Measurements from ENCODE around the gene CXCL1. TPM values are rescaled to one million over a fixed set of nuclear protein-coding genes. Genes with fewer than 3 reads are reported as not detected.

Gene CXCL1
- total and polyA plus RNA-seq, 12 donors: 0.84 to 6.1 (median 1.6) TPM; not detected in 3

DNA sequence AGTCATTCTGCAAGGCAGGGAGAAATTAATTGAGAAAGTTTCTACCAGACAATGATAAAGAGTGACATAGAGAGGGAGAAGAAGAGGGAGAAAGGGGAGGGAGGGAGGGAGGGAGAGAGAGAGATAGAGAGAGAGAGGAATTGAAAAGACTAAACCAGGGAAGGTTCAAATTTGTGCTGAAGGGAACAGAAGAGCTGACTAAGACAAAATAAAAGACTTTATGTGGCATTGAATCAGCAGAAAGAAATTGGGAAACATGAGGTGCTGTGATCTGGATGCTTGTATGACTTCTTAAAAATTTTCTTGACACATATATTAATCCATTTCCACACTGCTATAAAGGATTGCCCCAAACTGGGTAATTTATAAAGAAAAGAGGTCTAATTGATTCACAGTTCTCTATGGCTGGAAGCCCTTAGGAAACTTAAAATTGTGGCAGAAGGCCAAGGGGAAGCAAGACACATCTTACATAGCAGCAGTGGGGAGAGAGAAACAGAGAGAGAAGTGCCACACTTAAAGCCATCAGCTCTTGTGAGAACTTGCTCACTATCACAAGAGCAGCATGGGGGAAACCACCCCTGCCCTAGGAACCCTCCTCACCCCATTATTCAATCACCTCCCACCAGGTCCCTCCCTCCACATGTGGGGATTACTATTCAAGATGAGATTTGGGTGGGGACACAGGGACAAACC lies 46.2 kb upstream of the CXCL1 start:
- no peaks in the 10 kb centered on the region for H3K36me3 ChIP-seq (replicated peaks in 1 of 2)
- no peaks in the 10 kb centered on the region for H3K27me3 ChIP-seq
- no peak overlapping the region for H3K27ac ChIP-seq
- H3K9me3 ChIP-seq (replicated peaks in 1 of 3): no peaks in the 10 kb centered on the region
- TF ChIP-seq POLR2A (IDR thresholded peaks at IDR 0.05): no peak
- TF ChIP-seq, protein P1, sequence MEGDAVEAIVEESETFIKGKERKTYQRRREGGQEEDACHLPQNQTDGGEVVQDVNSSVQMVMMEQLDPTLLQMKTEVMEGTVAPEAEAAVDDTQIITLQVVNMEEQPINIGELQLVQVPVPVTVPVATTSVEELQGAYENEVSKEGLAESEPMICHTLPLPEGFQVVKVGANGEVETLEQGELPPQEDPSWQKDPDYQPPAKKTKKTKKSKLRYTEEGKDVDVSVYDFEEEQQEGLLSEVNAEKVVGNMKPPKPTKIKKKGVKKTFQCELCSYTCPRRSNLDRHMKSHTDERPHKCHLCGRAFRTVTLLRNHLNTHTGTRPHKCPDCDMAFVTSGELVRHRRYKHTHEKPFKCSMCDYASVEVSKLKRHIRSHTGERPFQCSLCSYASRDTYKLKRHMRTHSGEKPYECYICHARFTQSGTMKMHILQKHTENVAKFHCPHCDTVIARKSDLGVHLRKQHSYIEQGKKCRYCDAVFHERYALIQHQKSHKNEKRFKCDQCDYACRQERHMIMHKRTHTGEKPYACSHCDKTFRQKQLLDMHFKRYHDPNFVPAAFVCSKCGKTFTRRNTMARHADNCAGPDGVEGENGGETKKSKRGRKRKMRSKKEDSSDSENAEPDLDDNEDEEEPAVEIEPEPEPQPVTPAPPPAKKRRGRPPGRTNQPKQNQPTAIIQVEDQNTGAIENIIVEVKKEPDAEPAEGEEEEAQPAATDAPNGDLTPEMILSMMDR (IDR thresholded peaks at IDR 0.05): no peak
- H3K4me3 ChIP-seq: no peak overlapping the region
- peak in 1 of 7 donors; percentile 8 for DNase-seq
- intact Hi-C loops (cut with DNase I): no loop called here
- no peaks in the 10 kb centered on the region for H3K4me1 ChIP-seq (replicated peaks in 1 of 2)

DNA sequence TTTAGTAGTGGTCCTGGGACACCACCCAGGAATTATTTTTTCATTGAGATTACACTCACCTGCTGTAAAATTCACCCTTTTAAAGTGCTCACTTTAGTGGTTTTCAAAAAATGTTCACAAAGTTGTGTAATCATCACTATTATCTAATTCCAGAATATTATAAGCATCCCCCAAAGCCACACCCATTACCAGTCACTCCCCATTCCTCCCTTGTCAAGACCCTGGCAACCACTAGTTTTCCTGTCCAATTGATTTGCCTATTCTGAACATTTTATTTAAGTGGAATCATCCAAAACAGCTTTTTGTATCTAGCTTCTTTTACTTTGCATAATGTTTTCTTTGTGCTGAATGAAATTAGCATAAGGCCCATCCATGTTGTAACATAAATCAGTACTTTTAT lies 45.4 kb upstream of the CXCL1 start:
- no peak overlapping the region for H3K4me3 ChIP-seq
- TF ChIP-seq, protein P1 (IDR thresholded peaks at IDR 0.05): no peak
- TF ChIP-seq POLR2A (IDR thresholded peaks at IDR 0.05): no peak
- intact Hi-C loops (cut with DNase I): no loop called here

DNA sequence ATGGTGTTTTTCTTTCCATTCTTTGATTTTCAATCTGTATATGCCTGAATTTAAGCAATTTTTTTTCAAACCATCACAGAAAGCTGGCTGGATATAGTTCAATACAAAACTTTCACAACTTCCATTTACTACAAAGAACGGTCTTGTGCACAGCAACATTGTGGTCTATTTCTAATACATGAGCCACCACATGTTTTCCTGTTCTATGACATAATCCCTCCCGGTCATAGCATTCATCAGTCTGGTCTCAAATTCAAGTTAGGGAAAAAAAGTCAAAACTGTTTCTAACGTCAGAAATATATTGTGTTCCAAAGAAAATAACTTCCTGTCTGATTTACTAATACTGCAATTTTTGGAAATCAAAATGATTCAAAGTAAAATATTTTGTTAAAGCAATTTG lies 40.2 kb upstream of the CXCL1 start:
- Histone ChIP-seq H3K36me3 (replicated peaks in 1 of 2) (no peaks in the 10 kb centered on the region), H3K27ac (no peak overlapping the region), H3K27me3 (no peaks in the 10 kb centered on the region), H3K9me3 (replicated peaks in 1 of 3) (no peaks in the 10 kb centered on the region), H3K4me1 (replicated peaks in 1 of 2) (no peaks in the 10 kb centered on the region), H3K4me3 (no peak overlapping the region)
- intact Hi-C loops (cut with DNase I): no loop called here
- TF ChIP-seq, protein P1 (IDR thresholded peaks at IDR 0.05): no peak
- TF ChIP-seq POLR2A (IDR thresholded peaks at IDR 0.05): no peak
- 51 to 59% (median 55%) methylated on average over 3 of the region's 3 CpGs for WGBS, 4 donors
- DNase-seq: no peak

More for the DNA sequence above, 45.4 kb upstream of the CXCL1 start:
- Histone ChIP-seq H3K27me3 (no peaks in the 10 kb centered on the region), H3K4me1 (replicated peaks in 1 of 2) (no peaks in the 10 kb centered on the region), H3K27ac (no peak overlapping the region), H3K36me3 (replicated peaks in 1 of 2) (no peaks in the 10 kb centered on the region), H3K9me3 (replicated peaks in 1 of 3) (no peaks in the 10 kb centered on the region)
- DNase-seq: no peak

DNA sequence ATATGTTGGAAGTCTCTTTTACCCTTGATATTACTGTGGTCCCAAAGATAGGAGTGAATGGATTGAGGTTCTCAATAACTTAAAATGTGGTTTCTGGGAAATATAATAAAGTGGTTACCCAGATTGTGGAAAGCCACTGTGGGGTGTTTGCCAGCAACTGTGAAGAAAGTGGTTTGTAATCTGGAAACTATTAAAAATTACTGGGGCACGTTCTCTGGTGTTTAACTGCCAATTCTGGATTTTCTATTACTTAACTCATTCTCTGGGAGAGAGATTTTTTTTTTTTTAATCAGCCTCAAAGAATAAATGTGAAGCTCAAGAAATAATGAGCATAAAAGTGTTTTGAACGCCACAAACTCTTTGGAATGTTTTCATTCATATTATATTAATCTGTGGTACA lies 37.6 kb upstream of the CXCL1 start:
- Histone ChIP-seq H3K36me3 (replicated peaks in 1 of 2) (no peaks in the 10 kb centered on the region), H3K4me3 (no peak overlapping the region), H3K9me3 (replicated peaks in 1 of 3) (no peaks in the 10 kb centered on the region), H3K27ac (no peak overlapping the region), H3K27me3 (peaks cover under 1% of the 10 kb centered on the region), H3K4me1 (replicated peaks in 1 of 2) (no peaks in the 10 kb centered on the region)
- WGBS, 4 donors: 58 to 70% (median 65%) methylated on average over 2 of the region's 2 CpGs
- intact Hi-C loops (cut with DNase I): no loop called here
- TF ChIP-seq, protein P1 (IDR thresholded peaks at IDR 0.05): no peak
- TF ChIP-seq POLR2A (IDR thresholded peaks at IDR 0.05): no peak
- DNase-seq: no peak

Measured in adrenal gland (tissue), 12 donors.